ENCODE measurements around the gene WDR86. TPM values are rescaled to one million over a fixed set of nuclear protein-coding genes. Genes with fewer than 3 reads are reported as not detected.
A peak's percentile ranks its signal among the peaks of the same experiment; 100 is the strongest.

Gene WDR86
- total RNA-seq, 1 donor from 2014 or later: 57.0 TPM

- no peaks in the 10 kb centered on the region for H3K9me3 Mint-ChIP-seq (ENCODE audit: unreplicated experiment)
- no peak overlapping the region for H3K4me3 Mint-ChIP-seq (ENCODE audit: unreplicated experiment)
- peaks cover 15% of the 10 kb centered on the region for H3K27me3 Mint-ChIP-seq (ENCODE audit: unreplicated experiment)
- no peak for TF ChIP-seq CTCF (IDR thresholded peaks at IDR 0.05; ENCODE audit: unreplicated experiment)
- DNase-seq (ENCODE audit: low spot score): no peak
- H3K36me3 Mint-ChIP-seq (ENCODE audit: low read depth, unreplicated experiment): peaks cover 18% of the 10 kb centered on the region
- H3K4me1 Mint-ChIP-seq (ENCODE audit: unreplicated experiment): peaks cover 40% of the 10 kb centered on the region
- H3K27ac Mint-ChIP-seq (ENCODE audit: unreplicated experiment): no peak overlapping the region
These were observed 5.4 kb downstream of the WDR86 start for GRCh38 chr7:151404216-151405011.

GRCh38 chr7:151403764-151404163, 6.1 kb downstream of the WDR86 start:
- Mint-ChIP-seq H3K4me1 (ENCODE audit: unreplicated experiment) (peaks cover 39% of the 10 kb centered on the region), H3K4me3 (ENCODE audit: unreplicated experiment) (no peak overlapping the region), H3K9me3 (ENCODE audit: unreplicated experiment) (no peaks in the 10 kb centered on the region), H3K27me3 (ENCODE audit: unreplicated experiment) (peaks cover 13% of the 10 kb centered on the region), H3K36me3 (ENCODE audit: low read depth, unreplicated experiment) (peaks cover 16% of the 10 kb centered on the region), H3K27ac (ENCODE audit: unreplicated experiment) (no peak overlapping the region)
- no peak for TF ChIP-seq CTCF (IDR thresholded peaks at IDR 0.05; ENCODE audit: unreplicated experiment)
- no peak for DNase-seq (ENCODE audit: low spot score)

- Mint-ChIP-seq H3K27me3 (ENCODE audit: unreplicated experiment) (peaks cover 13% of the 10 kb centered on the region), H3K27ac (ENCODE audit: unreplicated experiment) (no peak overlapping the region)
- no peak for DNase-seq (ENCODE audit: low spot score)
These were observed 7.6 kb downstream of the WDR86 start for GRCh38 chr7:151402029-151402835.

GRCh38 chr7:151400626-151401315, 9.1 kb downstream of the WDR86 start:
- H3K36me3 Mint-ChIP-seq (ENCODE audit: low read depth, unreplicated experiment): peaks cover 27% of the 10 kb centered on the region

More at GRCh38 chr7:151402029-151402835, 7.6 kb downstream of the WDR86 start:
- H3K4me1 Mint-ChIP-seq (ENCODE audit: unreplicated experiment): peaks cover 40% of the 10 kb centered on the region
- peaks cover 22% of the 10 kb centered on the region for H3K36me3 Mint-ChIP-seq (ENCODE audit: low read depth, unreplicated experiment)
- H3K9me3 Mint-ChIP-seq (ENCODE audit: unreplicated experiment): no peaks in the 10 kb centered on the region
- H3K4me3 Mint-ChIP-seq (ENCODE audit: unreplicated experiment): no peak overlapping the region
- no peak for TF ChIP-seq CTCF (IDR thresholded peaks at IDR 0.05; ENCODE audit: unreplicated experiment)

More at GRCh38 chr7:151400626-151401315, 9.1 kb downstream of the WDR86 start:
- no peak for TF ChIP-seq CTCF (IDR thresholded peaks at IDR 0.05; ENCODE audit: unreplicated experiment)
- no peak for DNase-seq (ENCODE audit: low spot score)
- no peaks in the 10 kb centered on the region for H3K9me3 Mint-ChIP-seq (ENCODE audit: unreplicated experiment)
- peaks cover 16% of the 10 kb centered on the region for H3K27me3 Mint-ChIP-seq (ENCODE audit: unreplicated experiment)
- H3K4me3 Mint-ChIP-seq (ENCODE audit: unreplicated experiment): no peak overlapping the region
- H3K4me1 Mint-ChIP-seq (ENCODE audit: unreplicated experiment): peaks cover 37% of the 10 kb centered on the region
- peak overlapping the region; percentile 38 for H3K27ac Mint-ChIP-seq (ENCODE audit: unreplicated experiment)

All from endothelial cell (in vitro differentiated cells).